ENCODE data around the gene MRPS16. TPM values are rescaled to one million over a fixed set of nuclear protein-coding genes. Genes with fewer than 3 reads are reported as not detected.

The MRPS16 gene
- total and polyA plus RNA-seq, 2 of the 13 experiments (the other 11 are each of a cell fraction or from before 2014, with no cell fraction given): 70.1 to 135 TPM

- peaks cover 25% of the 10 kb centered on the region for H3K4me1 ChIP-seq (ENCODE audit: insufficient read depth, low read length)
- no peak overlapping the region for H3K4me2 ChIP-seq (ENCODE audit: low read depth, low read length)
- H3K4me3 ChIP-seq (replicated peaks in 1 of 3; ENCODE audit: insufficient read depth in 1 of 3, low read depth in 2 of 3, low read length in 3 of 3): no peak overlapping the region
- H2AFZ ChIP-seq (ENCODE audit: low read length): no peak overlapping the region
- no TSS peak for BruUV-seq (replicated peaks)
- ChIA-PET CTCF (ENCODE audit: low intra/inter-chr PET ratio, low total read pairs) (no interaction called here), POLR2A (no interaction called here)
- no peaks in the 10 kb centered on the region for H3K36me3 ChIP-seq (replicated peaks in 1 of 2; ENCODE audit: control insufficient read depth in 1 of 2, insufficient read depth in 2 of 2, low read length in 2 of 2)
- 89% methylated on average over 1 of the region's 1 CpG for WGBS (ENCODE audit: low lambda C conversion rate)
- no peaks in the 10 kb centered on the region for H3K27me3 ChIP-seq (ENCODE audit: control insufficient read depth in 1 of 2, insufficient read depth in 2 of 2, low read length in 2 of 2)
- FAIRE-seq: no peak
- intact Hi-C loops (cut with micrococcal nuclease; ENCODE audit: unreplicated experiment) (no loop called here), in situ Hi-C loops (cut with HindIII; ENCODE audit: extremely low pct_ligation_motif_present, low pct_unique_long_range_greater_than_20kb) (no loop called here)
- no peak overlapping the region for H3K27ac ChIP-seq (ENCODE audit: extremely low read length, insufficient read depth, low read length)
- H3K79me2 ChIP-seq (ENCODE audit: insufficient read depth, low read length): no peaks in the 10 kb centered on the region
- no peak for DNase-seq (ENCODE audit: low spot score)
- no peak overlapping the region for H3K9ac ChIP-seq (ENCODE audit: insufficient read depth, low read depth, low read length)
- H4K20me1 ChIP-seq (ENCODE audit: insufficient read depth, low read length): no peaks in the 10 kb centered on the region
- ATAC-seq: no peak
- H3K9me3 ChIP-seq (ENCODE audit: low read length): peaks cover 4% of the 10 kb centered on the region; the same call in 1 of the 2 replicates
- TF ChIP-seq MED13 (CRISPR knock-in tag; IDR thresholded peaks at IDR 0.05) (no peak), ZSCAN22 (CRISPR knock-in tag; IDR thresholded peaks at IDR 0.05) (no peak), RARG (CRISPR knock-in tag; IDR thresholded peaks at IDR 0.05; ENCODE audit: low read depth) (no peak), CC2D1A (CRISPR knock-in tag; IDR thresholded peaks at IDR 0.05) (no peak), ZNF577 (CRISPR knock-in tag; IDR thresholded peaks at IDR 0.05; ENCODE audit: borderline replicate concordance, low read depth) (no peak), HOXA5 (CRISPR knock-in tag; IDR thresholded peaks at IDR 0.05) (no peak), ZNF543 (CRISPR knock-in tag; IDR thresholded peaks at IDR 0.05) (no peak), TRIM22 (IDR thresholded peaks at IDR 0.05) (no peak), RCOR2 (CRISPR knock-in tag; IDR thresholded peaks at IDR 0.05) (no peak), ZNF318 (CRISPR knock-in tag; IDR thresholded peaks at IDR 0.05) (no peak), SMAD3 (CRISPR knock-in tag; IDR thresholded peaks at IDR 0.05) (no peak), CHD2 (IDR thresholded peaks at IDR 0.05; ENCODE audit: low read depth, low read length) (no peak)
These were observed 42.7 kb downstream of the MRPS16 start for GRCh38 chr10:73209705-73210104.
